K562 (cell line): ENCODE data around the gene DIS3L. TPM values are rescaled to one million over a fixed set of nuclear protein-coding genes. Genes with fewer than 3 reads are reported as not detected.

Source experiments
- DPF2 ChIP-seq: fragments of 450-650 bp; IDR thresholded peaks from 2 replicates; pipeline ENCODE4 v1.6.1; 2016
- FOXA1 ChIP-seq: fragments of 450-650 bp; IDR thresholded peaks from 2 replicates; pipeline ENCODE4 v1.6.1; 2016; ENCODE audit warnings: mild to moderate bottlenecking, borderline replicate concordance
- MTA1 ChIP-seq: fragments of 450-650 bp; IDR thresholded peaks from 2 replicates; pipeline ENCODE4 v1.6.1; 2017; ENCODE audit warnings: borderline replicate concordance
- NFIX ChIP-seq: fragments of 250-450 bp; sonication (Bioruptor Pico); IDR thresholded peaks from 2 replicates; pipeline ENCODE4 v1.4.0; 2020; ENCODE audit warnings: low read depth, mild to moderate bottlenecking, moderate library complexity
- NR2F6 ChIP-seq: fragments of 450-650 bp; formaldehyde crosslinking; IDR thresholded peaks from 2 replicates; pipeline ENCODE4 v1.4.0; 2020; ENCODE audit warnings: mild to moderate bottlenecking
- NR3C1 ChIP-seq: sonication (generic); formaldehyde crosslinking; IDR thresholded peaks from 2 replicates; pipeline ENCODE4 v1.8.1; 2022; ENCODE audit warnings: missing genetic modification reagents
- RBM25 ChIP-seq: fragments of 200-400 bp; formaldehyde crosslinking; IDR thresholded peaks from 2 replicates; pipeline ENCODE4 v1.6.1; 2018; ENCODE audit warnings: low read length, low read depth, moderate library complexity; ENCODE audit not compliant: severe bottlenecking
- RUNX1 ChIP-seq: sonication (generic); IDR thresholded peaks from 2 replicates; pipeline ENCODE4 v1.6.1; 2016; ENCODE audit warnings: antibody characterized with exemption, low read depth
- XRCC4 ChIP-seq: IDR thresholded peaks from one replicate; pipeline ENCODE4 v1.6.1; 2011; ENCODE audit not compliant: insufficient read depth, insufficient read length; ENCODE audit errors: extremely low read depth
- ZNF507 ChIP-seq: conservative IDR thresholded peaks from 2 replicates; pipeline ENCODE4 v1.6.1; 2017; ENCODE audit warnings: missing genetic modification characterization, missing compliant biosample characterization
- polyA plus RNA-seq, 8 experiments: library from polyadenylated mRNA; depleted of rRNA in 4 of 8; stranded (reverse) in 5 of 8; unstranded in 3 of 8; fragments of >200 nt; fragmentation: Nextera tagmentation in 2 of 8; fragmentation: Illumina TruSeq in 1 of 8; extraction: Ambion mirVana in 2 of 8; extraction: Trizol in 1 of 8; gene quantifications; 2 replicates each; pipeline versions ENCODE4 v1.2.1 to v1.2.3, GENCODE V29; 2011 to 2014; ENCODE audit warnings: inconsistent platforms in 1 of 8, missing spikeins in 1 of 8
- total RNA-seq, 7 experiments: library from RNA; depleted of rRNA in 6 of 7; stranded (reverse); fragments of >200 nt in 6 of 7; fragmentation: Illumina TruSeq in 2 of 7; extraction: Trizol in 2 of 7; gene quantifications; 2 replicates each; pipeline versions ENCODE4 v1.2.1 to v1.2.3, GENCODE V29; 2011 to 2021; ENCODE audit warnings: low replicate concordance in 1 of 7
- TF ChIP-seq, protein P1 (sequence below): fragments of 450-650 bp; formaldehyde crosslinking; IDR thresholded peaks from 2 replicates; pipeline ENCODE4 v1.4.0; 2020; ENCODE audit warnings: mild to moderate bottlenecking, moderate library complexity
- TF ChIP-seq, protein P2 (sequence below): sonication (generic); formaldehyde crosslinking; IDR thresholded peaks from 2 replicates; pipeline ENCODE4 v1.8.0; 2022; ENCODE audit warnings: missing genetic modification reagents, mild to moderate bottlenecking, borderline replicate concordance
- TF ChIP-seq, protein P3 (sequence below): sonication (generic); formaldehyde crosslinking; IDR thresholded peaks from 2 replicates; pipeline ENCODE4 v1.8.1; 2023; ENCODE audit warnings: mild to moderate bottlenecking, missing genetic modification reagents

Gene DIS3L
- total and polyA plus RNA-seq, 9 of the 15 experiments (the other 6 are each of a cell fraction or from before 2014, with no cell fraction given) = 5.9 to 34.6 (median 16.9) TPM

- TF ChIP-seq, protein P1, sequence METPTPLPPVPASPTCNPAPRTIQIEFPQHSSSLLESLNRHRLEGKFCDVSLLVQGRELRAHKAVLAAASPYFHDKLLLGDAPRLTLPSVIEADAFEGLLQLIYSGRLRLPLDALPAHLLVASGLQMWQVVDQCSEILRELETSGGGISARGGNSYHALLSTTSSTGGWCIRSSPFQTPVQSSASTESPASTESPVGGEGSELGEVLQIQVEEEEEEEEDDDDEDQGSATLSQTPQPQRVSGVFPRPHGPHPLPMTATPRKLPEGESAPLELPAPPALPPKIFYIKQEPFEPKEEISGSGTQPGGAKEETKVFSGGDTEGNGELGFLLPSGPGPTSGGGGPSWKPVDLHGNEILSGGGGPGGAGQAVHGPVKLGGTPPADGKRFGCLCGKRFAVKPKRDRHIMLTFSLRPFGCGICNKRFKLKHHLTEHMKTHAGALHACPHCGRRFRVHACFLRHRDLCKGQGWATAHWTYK (CRISPR knock-in tag) = no peak
- TF ChIP-seq MTA1 (no peak), NFIX (CRISPR knock-in tag) (no peak), ZNF507 (tag) (no peak), DPF2 (no peak), XRCC4 (no peak), RUNX1 (no peak), FOXA1 (no peak), NR3C1 (no peak), NR2F6 (CRISPR knock-in tag) (no peak), RBM25 (no peak)
- TF ChIP-seq, protein P2, sequence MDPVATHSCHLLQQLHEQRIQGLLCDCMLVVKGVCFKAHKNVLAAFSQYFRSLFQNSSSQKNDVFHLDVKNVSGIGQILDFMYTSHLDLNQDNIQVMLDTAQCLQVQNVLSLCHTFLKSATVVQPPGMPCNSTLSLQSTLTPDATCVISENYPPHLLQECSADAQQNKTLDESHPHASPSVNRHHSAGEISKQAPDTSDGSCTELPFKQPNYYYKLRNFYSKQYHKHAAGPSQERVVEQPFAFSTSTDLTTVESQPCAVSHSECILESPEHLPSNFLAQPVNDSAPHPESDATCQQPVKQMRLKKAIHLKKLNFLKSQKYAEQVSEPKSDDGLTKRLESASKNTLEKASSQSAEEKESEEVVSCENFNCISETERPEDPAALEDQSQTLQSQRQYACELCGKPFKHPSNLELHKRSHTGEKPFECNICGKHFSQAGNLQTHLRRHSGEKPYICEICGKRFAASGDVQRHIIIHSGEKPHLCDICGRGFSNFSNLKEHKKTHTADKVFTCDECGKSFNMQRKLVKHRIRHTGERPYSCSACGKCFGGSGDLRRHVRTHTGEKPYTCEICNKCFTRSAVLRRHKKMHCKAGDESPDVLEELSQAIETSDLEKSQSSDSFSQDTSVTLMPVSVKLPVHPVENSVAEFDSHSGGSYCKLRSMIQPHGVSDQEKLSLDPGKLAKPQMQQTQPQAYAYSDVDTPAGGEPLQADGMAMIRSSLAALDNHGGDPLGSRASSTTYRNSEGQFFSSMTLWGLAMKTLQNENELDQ = no peak
- TF ChIP-seq, protein P3, sequence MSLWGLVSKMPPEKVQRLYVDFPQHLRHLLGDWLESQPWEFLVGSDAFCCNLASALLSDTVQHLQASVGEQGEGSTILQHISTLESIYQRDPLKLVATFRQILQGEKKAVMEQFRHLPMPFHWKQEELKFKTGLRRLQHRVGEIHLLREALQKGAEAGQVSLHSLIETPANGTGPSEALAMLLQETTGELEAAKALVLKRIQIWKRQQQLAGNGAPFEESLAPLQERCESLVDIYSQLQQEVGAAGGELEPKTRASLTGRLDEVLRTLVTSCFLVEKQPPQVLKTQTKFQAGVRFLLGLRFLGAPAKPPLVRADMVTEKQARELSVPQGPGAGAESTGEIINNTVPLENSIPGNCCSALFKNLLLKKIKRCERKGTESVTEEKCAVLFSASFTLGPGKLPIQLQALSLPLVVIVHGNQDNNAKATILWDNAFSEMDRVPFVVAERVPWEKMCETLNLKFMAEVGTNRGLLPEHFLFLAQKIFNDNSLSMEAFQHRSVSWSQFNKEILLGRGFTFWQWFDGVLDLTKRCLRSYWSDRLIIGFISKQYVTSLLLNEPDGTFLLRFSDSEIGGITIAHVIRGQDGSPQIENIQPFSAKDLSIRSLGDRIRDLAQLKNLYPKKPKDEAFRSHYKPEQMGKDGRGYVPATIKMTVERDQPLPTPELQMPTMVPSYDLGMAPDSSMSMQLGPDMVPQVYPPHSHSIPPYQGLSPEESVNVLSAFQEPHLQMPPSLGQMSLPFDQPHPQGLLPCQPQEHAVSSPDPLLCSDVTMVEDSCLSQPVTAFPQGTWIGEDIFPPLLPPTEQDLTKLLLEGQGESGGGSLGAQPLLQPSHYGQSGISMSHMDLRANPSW (CRISPR knock-in tag) = no peak
Measured at GRCh38 chr15:66251790-66252684, 41.3 kb upstream of the DIS3L start (continued).
